Measurements from ENCODE around the gene TRAPPC2L.
"Not testable (repeated sequence)": the region's sequence is repeated elsewhere in the genome, so short reads cannot be mapped to it uniquely, and the experiment has no call there.

Gene TRAPPC2L

GRCh38 chr16:88878967-88879787 is 22.2 kb downstream of the TRAPPC2L start:
- no peak for DNase-seq

- DNase-seq, result no peak
These were observed 22.8 kb downstream of the TRAPPC2L start for GRCh38 chr16:88879788-88880055.

- no peak for DNase-seq
These were observed 23.5 kb downstream of the TRAPPC2L start for GRCh38 chr16:88880226-88881006.

GRCh38 chr16:88881007-88881615 is 24.2 kb downstream of the TRAPPC2L start:
- DNase-seq, result no peak

GRCh38 chr16:88881675-88882357 is 24.9 kb downstream of the TRAPPC2L start:
- no peak for DNase-seq

GRCh38 chr16:88882358-88883030 is 25.6 kb downstream of the TRAPPC2L start:
- no peak for DNase-seq

GRCh38 chr16:88883117-88883895 is 26.4 kb downstream of the TRAPPC2L start:
- DNase-seq, result no peak

- no peak for DNase-seq
These were observed 27.0 kb downstream of the TRAPPC2L start for GRCh38 chr16:88883946-88884345.

GRCh38 chr16:88884569-88885271 is 27.8 kb downstream of the TRAPPC2L start:
- DNase-seq, result no peak

GRCh38 chr16:88885693-88886280 is 28.9 kb downstream of the TRAPPC2L start:
- DNase-seq, result no peak

GRCh38 chr16:88886420-88886844 is 29.5 kb downstream of the TRAPPC2L start:
- DNase-seq, result no peak

GRCh38 chr16:88886845-88887521 is 30.1 kb downstream of the TRAPPC2L start:
- DNase-seq, result no peak

GRCh38 chr16:88888057-88888456 is 31.1 kb downstream of the TRAPPC2L start:
- no peak for DNase-seq

- DNase-seq, result no peak
These were observed 31.8 kb downstream of the TRAPPC2L start for GRCh38 chr16:88888461-88889387.

- DNase-seq, result not testable (repeated sequence)
These were observed 32.9 kb downstream of the TRAPPC2L start for GRCh38 chr16:88889702-88890352.

GRCh38 chr16:88891083-88891482 is 34.2 kb downstream of the TRAPPC2L start:
- DNase-seq, result no peak

GRCh38 chr16:88892065-88892464 is 35.1 kb downstream of the TRAPPC2L start:
- DNase-seq, result no peak

Measured in bone marrow (tissue), 2 donors.